IMR-90 (cell line): ENCODE data around the gene RHOT1. TPM values are rescaled to one million over a fixed set of nuclear protein-coding genes. Genes with fewer than 3 reads are reported as not detected.

Source experiments
- ATAC-seq: fragments of 200-7000 bp; cut with Tn5 transposase; 2 replicates; pipeline ENCODE4 v1.9.1; 2020; ENCODE audit warnings: low read depth, mild to moderate bottlenecking, moderate library complexity
- BruUV-seq: library from RNA; stranded (reverse); fragments of 400-500 nt; replicated peaks from 2 replicates; lab custom pipeline; 2021; lab: Mats Ljungman, UMichigan
- CTCF ChIA-PET: fragments of 300-600 bp; formaldehyde crosslinking; extraction: SDS; loops from one replicate; lab custom pipeline; 2021; ENCODE audit warnings: antibody characterized with exemption; lab: Yijun Ruan, JAX
- POLR2A ChIA-PET: fragments of 300-600 bp; sonication (Branson Sonifier 250); formaldehyde crosslinking; loops from one replicate; lab custom pipeline; 2022; ENCODE audit warnings: antibody characterized with exemption; ENCODE audit not compliant: unreplicated experiment; lab: Charles Lee
- DNase-seq: peaks from one replicate; pipeline ENCODE4 v3.0.0; 2013
- H2AFZ ChIP-seq: replicated peaks from 2 replicates; pipeline ENCODE3; 2013; ENCODE audit warnings: low read length, mild to moderate bottlenecking; ENCODE audit not compliant: poor library complexity
- H2AK5ac ChIP-seq: 2 replicates; pipeline ENCODE4 v1.6.1; 2013; ENCODE audit warnings: low read depth, low read length, inconsistent platforms
- H2AK9ac ChIP-seq: replicated peaks from 2 replicates; pipeline ENCODE3; 2013; ENCODE audit warnings: mild to moderate bottlenecking, low read depth, low read length, moderate library complexity; ENCODE audit not compliant: poor library complexity
- H2BK120ac ChIP-seq: 2 replicates; pipeline ENCODE4 v1.6.1; 2013; ENCODE audit warnings: low read depth, low read length, inconsistent platforms
- H2BK15ac ChIP-seq: 3 replicates; pipeline ENCODE4 v1.6.1; 2013; ENCODE audit warnings: low read depth, low read length, inconsistent platforms
- H2BK20ac ChIP-seq: 2 replicates; pipeline ENCODE4 v1.6.1; 2013; ENCODE audit warnings: low read depth, mild to moderate bottlenecking, inconsistent platforms, low read length, moderate library complexity
- H2BK5ac ChIP-seq: 2 replicates; pipeline ENCODE4 v1.6.1; 2013; ENCODE audit warnings: mild to moderate bottlenecking, low read depth, low read length, inconsistent platforms; ENCODE audit not compliant: poor library complexity, severe bottlenecking
- H3K14ac ChIP-seq: replicated peaks from 2 replicates; pipeline ENCODE4 v1.6.1; 2013; ENCODE audit warnings: low read depth, low read length, inconsistent platforms
- H3K18ac ChIP-seq: 2 replicates; pipeline ENCODE4 v1.6.1; 2013; ENCODE audit warnings: low read depth, low read length, control low read depth
- H3K23ac ChIP-seq: 2 replicates; pipeline ENCODE4 v1.6.1; 2013; ENCODE audit warnings: low read depth, low read length, inconsistent platforms
- H3K27ac ChIP-seq: 2 replicates; pipeline ENCODE4 v1.5.1; 2013; ENCODE audit warnings: mild to moderate bottlenecking, control low read depth, low read length; ENCODE audit not compliant: insufficient read depth
- H3K27me3 ChIP-seq: 2 replicates; pipeline ENCODE4 v1.6.1; 2013; ENCODE audit warnings: low read length; ENCODE audit not compliant: control insufficient read depth, insufficient read depth
- H3K36me3 ChIP-seq: 2 replicates; pipeline ENCODE4 v1.6.1; 2013; ENCODE audit warnings: low read length, mixed read lengths; ENCODE audit not compliant: control insufficient read depth, insufficient read depth
- H3K4ac ChIP-seq: 2 replicates; pipeline ENCODE4 v1.6.1; 2013; ENCODE audit warnings: low read depth, low read length, inconsistent platforms
- H3K4me1 ChIP-seq: 2 replicates; pipeline ENCODE4 v1.6.1; 2013; ENCODE audit warnings: low read length, mixed read lengths; ENCODE audit not compliant: control insufficient read depth, insufficient read depth
- H3K4me2 ChIP-seq: 2 replicates; pipeline ENCODE4 v1.6.1; 2013; ENCODE audit warnings: low read depth, mild to moderate bottlenecking, control low read depth, low read length, moderate library complexity
- H3K4me3 ChIP-seq: 2 replicates; pipeline ENCODE4 v1.5.1; 2013; ENCODE audit warnings: low read depth, mild to moderate bottlenecking, control low read depth, low read length, moderate library complexity; ENCODE audit not compliant: insufficient read depth
- H3K56ac ChIP-seq: 2 replicates; pipeline ENCODE4 v1.6.1; 2013; ENCODE audit warnings: low read length, inconsistent platforms; ENCODE audit not compliant: insufficient read depth; ENCODE audit errors: extremely low read depth
- H3K79me1 ChIP-seq, 2 experiments: 2 replicates each; pipeline ENCODE4 v1.6.1; 2013; ENCODE audit warnings: low read length in 2 of 2, inconsistent platforms in 1 of 2, low read depth in 1 of 2
- H3K9ac ChIP-seq: 2 replicates; pipeline ENCODE4 v1.6.1; 2013; ENCODE audit warnings: low read depth, low read length, control low read depth
- H3K9me1 ChIP-seq: 2 replicates; pipeline ENCODE4 v1.6.1; 2013; ENCODE audit warnings: low read length, inconsistent platforms; ENCODE audit not compliant: insufficient read depth
- H3K9me3 ChIP-seq: 2 replicates; pipeline ENCODE4 v1.6.1; 2013; ENCODE audit warnings: low read length; ENCODE audit not compliant: control insufficient read depth, insufficient read depth
- H4K20me1 ChIP-seq: 2 replicates; pipeline ENCODE4 v1.6.1; 2013; ENCODE audit warnings: low read length, inconsistent platforms; ENCODE audit not compliant: insufficient read depth
- H4K5ac ChIP-seq: 2 replicates; pipeline ENCODE4 v1.6.1; 2013; ENCODE audit warnings: mild to moderate bottlenecking, low read depth, low read length, control low read depth
- H4K8ac ChIP-seq, 2 experiments: 2 replicates each; pipeline ENCODE4 v1.6.1; 2013; ENCODE audit warnings: low read depth in 2 of 2, low read length in 2 of 2, control low read depth in 1 of 2, inconsistent platforms in 1 of 2
- H4K91ac ChIP-seq: 2 replicates; pipeline ENCODE4 v1.6.1; 2013; ENCODE audit warnings: low read depth, low read length, inconsistent platforms; ENCODE audit not compliant: insufficient read depth
- CEBPB ChIP-seq: IDR thresholded peaks from 2 replicates; pipeline ENCODE4 v1.6.1; 2012; ENCODE audit warnings: low read depth, low read length, improper control_type of control experiment
- CHD1 ChIP-seq: IDR thresholded peaks from 2 replicates; pipeline ENCODE4 v1.6.1; 2012; ENCODE audit warnings: low read depth, low read length, improper control_type of control experiment
- RAD21 ChIP-seq: IDR thresholded peaks from 2 replicates; pipeline ENCODE4 v1.6.1; 2012; ENCODE audit warnings: low read length, improper control_type of control experiment
- RCOR1 ChIP-seq: IDR thresholded peaks from 2 replicates; pipeline ENCODE4 v1.6.1; 2012; ENCODE audit warnings: mild to moderate bottlenecking, low read length, improper control_type of control experiment; ENCODE audit not compliant: insufficient replicate concordance
- WGBS, 2 experiments: methylation state at CpG; one replicate each; pipeline versions ENCODE4 v1.1.5 to v1.1.7; 2013; ENCODE audit warnings: missing lambda C conversion rate in 2 of 2; ENCODE audit not compliant: insufficient read length in 1 of 2; ENCODE audit errors: extremely low coverage in 2 of 2; 5-methylcytosine and 5-hydroxymethylcytosine counted together
- dilution Hi-C: fragments of 300-500 bp; cut with HindIII; formaldehyde crosslinking; loops from one replicate; pipeline ENCODE4 v1.14.3; 2018; ENCODE audit warnings: low sequenced_read_pairs; ENCODE audit not compliant: unreplicated experiment
- in situ Hi-C: fragments of 300-500 bp; cut with MboI; formaldehyde crosslinking; loops from 3 replicates; pipeline ENCODE4 v1.14.3; 2019; ENCODE audit warnings: low sequenced_read_pairs, inconsistent platforms, mixed read lengths
- intact Hi-C: fragments of 100-400 bp; cut with micrococcal nuclease; formaldehyde crosslinking; loops from 2 replicates; pipeline ENCODE4 v1.10.0; 2022
- polyA plus RNA-seq, 3 experiments: library from polyadenylated mRNA; depleted of rRNA; stranded (reverse); fragments of >200 nt; gene quantifications; 2 replicates each; pipeline ENCODE4 v1.2.3, GENCODE V29; 2012; ENCODE audit warnings: low replicate concordance in 1 of 3
- total RNA-seq: library from RNA; depleted of rRNA; stranded (reverse); fragments of >200 nt; gene quantifications from 2 replicates; pipeline ENCODE4 v1.2.3, GENCODE V29; 2012
- TF ChIP-seq, protein P1 (sequence below): fragments of 150-350 bp; IDR thresholded peaks from 2 replicates; pipeline ENCODE4 v1.6.1; 2017; ENCODE audit warnings: mild to moderate bottlenecking, antibody characterized with exemption, low read length, low read depth

RHOT1 gene
- total and polyA plus RNA-seq, 2 of the 4 experiments (the other 2 are of a cell fraction), result 27.4 to 27.6 TPM

DNA sequence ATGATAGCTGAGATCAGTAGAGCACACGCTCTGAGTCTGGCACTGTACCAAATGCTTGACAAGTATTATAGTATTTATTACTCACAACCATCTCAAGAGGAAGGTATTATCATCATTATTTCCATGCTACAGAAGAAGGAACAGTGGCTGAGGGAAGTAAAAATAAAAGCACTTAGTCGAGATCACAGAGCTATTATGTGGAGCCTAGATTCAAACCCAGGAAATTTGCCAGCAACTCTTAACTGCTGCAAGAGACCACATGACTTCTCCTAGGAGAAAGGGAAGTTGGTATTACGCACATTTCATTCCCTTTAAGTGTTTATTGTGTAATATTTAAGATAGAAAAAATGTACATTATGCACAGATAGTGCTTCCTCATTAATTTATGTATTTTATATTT is 1.0 kb upstream of the RHOT1 start:
- H2BK5ac ChIP-seq, result peak overlapping the region; percentile 94
- H3K9me1 ChIP-seq, result no peaks in the 10 kb centered on the region
- ATAC-seq (0 out of 2 replicates have a peak, but pooled peaks have one; percentile 9), DNase-seq (peak; percentile 91)
- H3K4ac ChIP-seq, result no peak overlapping the region
- peak overlapping the region in 1 of 2 experiments; percentile 65; a peak in 2 of 4 replicates for H4K8ac ChIP-seq
- H3K23ac ChIP-seq, result no peak overlapping the region; the same call in 1 of the 2 replicates
- H3K14ac ChIP-seq, result no peak overlapping the region
- no peaks in the 10 kb centered on the region for H3K27me3 ChIP-seq
- H4K91ac ChIP-seq, result no peak overlapping the region
- H3K56ac ChIP-seq, result no peak overlapping the region
- H3K27ac ChIP-seq, result peak overlapping the region; percentile 38; the same call in 1 of the 2 replicates
- H2BK20ac ChIP-seq, result no peak overlapping the region
- dilution Hi-C loops, result no loop called here
- WGBS, 2 experiments, result no CpG with 5 or more reads among the region's 3 CpGs
- intact Hi-C loops, result no loop called here
- no peaks in the 10 kb centered on the region for H3K4me1 ChIP-seq
- H3K9me3 ChIP-seq, result no peaks in the 10 kb centered on the region
- no peak overlapping the region for H2AK5ac ChIP-seq
- in situ Hi-C loops, result no loop called here
- H3K36me3 ChIP-seq, result no peaks in the 10 kb centered on the region
- no peak for TF ChIP-seq RAD21
- TF ChIP-seq, protein P1, sequence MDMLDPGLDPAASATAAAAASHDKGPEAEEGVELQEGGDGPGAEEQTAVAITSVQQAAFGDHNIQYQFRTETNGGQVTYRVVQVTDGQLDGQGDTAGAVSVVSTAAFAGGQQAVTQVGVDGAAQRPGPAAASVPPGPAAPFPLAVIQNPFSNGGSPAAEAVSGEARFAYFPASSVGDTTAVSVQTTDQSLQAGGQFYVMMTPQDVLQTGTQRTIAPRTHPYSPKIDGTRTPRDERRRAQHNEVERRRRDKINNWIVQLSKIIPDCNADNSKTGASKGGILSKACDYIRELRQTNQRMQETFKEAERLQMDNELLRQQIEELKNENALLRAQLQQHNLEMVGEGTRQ, result peak; percentile 54
- no peak for TF ChIP-seq CHD1
- peak; percentile 86 for TF ChIP-seq CEBPB
- no peak for TF ChIP-seq RCOR1
- peak overlapping the region; percentile 95 for H3K4me2 ChIP-seq
- H4K20me1 ChIP-seq, result no peaks in the 10 kb centered on the region; the same call in 1 of the 2 replicates
- CTCF ChIA-PET, result interaction anchor here (0.6 to 0.7 kb wide), 2 partner anchors 16 to 51 kb away, joined by 3 to 5 read pairs; no protein-coding TSS in a partner anchor
- no TSS peak for BruUV-seq
- H3K9ac ChIP-seq, result no peak overlapping the region
- no peak overlapping the region for H2AK9ac ChIP-seq
- H3K79me1 ChIP-seq, result peaks cover 10 to 36% of the 10 kb centered on the region in 2 experiments
- H3K4me3 ChIP-seq, result peak overlapping the region; percentile 19; the same call in 1 of the 2 replicates
- no peak overlapping the region for H2BK15ac ChIP-seq
- peak overlapping the region; percentile 44 for H4K5ac ChIP-seq
- no peak overlapping the region for H2AFZ ChIP-seq
- no peak overlapping the region for H2BK120ac ChIP-seq
- no peak overlapping the region for H3K18ac ChIP-seq
- POLR2A ChIA-PET, result no interaction called here
